Naive thymus-derived CD8-positive, alpha-beta T cell (primary cell): ENCODE results near the gene FMNL1. TPM values are rescaled to one million over a fixed set of nuclear protein-coding genes. Genes with fewer than 3 reads are reported as not detected.

ENCODE experiments used
- ATAC-seq, 2 donors: fragments of 150-1000 bp; cut with Tn5 transposase in 1 of 2; sonication (Bioruptor Pico), chemical (Tn5 transposase) in 1 of 2; 1 replicate in 1 of 2; 2 replicates in 1 of 2; pipeline ENCODE4 v1.10.0; 2021; ENCODE audit warnings: mild to moderate bottlenecking in 2 of 2, moderate library complexity in 2 of 2
- POLR2A ChIA-PET: fragments of 350-600 bp; sonication (Branson Sonifier 250); formaldehyde crosslinking; loops from one replicate; lab custom pipeline; 2021; ENCODE audit warnings: antibody characterized with exemption; lab: Charles Lee
- DNase-seq, 10 donors: peaks; one replicate each; pipeline versions ENCODE4 v3.0.0 to v3.0.0-alpha.2; 2020 to 2022
- H3K27ac Mint-ChIP-seq, 10 donors: one replicate each; pipeline ENCODE4 v1.8.0; 2020 to 2022; ENCODE audit warnings: mild to moderate bottlenecking in 10 of 10, mixed read lengths in 10 of 10, moderate library complexity in 4 of 10, inconsistent platforms in 1 of 10
- H3K27me3 Mint-ChIP-seq, 5 donors: one replicate each; pipeline ENCODE4 v1.8.0; 2021 to 2022; ENCODE audit warnings: mixed read lengths in 5 of 5
- H3K36me3 Mint-ChIP-seq, 3 donors: one replicate each; pipeline ENCODE4 v1.8.0; 2020 to 2022; ENCODE audit warnings: mixed read lengths in 3 of 3, mild to moderate bottlenecking in 2 of 3, inconsistent platforms in 1 of 3
- H3K4me1 Mint-ChIP-seq, 4 donors: one replicate each; pipeline ENCODE4 v1.8.0; 2021 to 2022; ENCODE audit warnings: mixed read lengths in 4 of 4
- H3K4me3 Mint-ChIP-seq, 10 donors: one replicate each; pipeline ENCODE4 v1.8.0; 2020 to 2022; ENCODE audit warnings: mild to moderate bottlenecking in 10 of 10, mixed read lengths in 10 of 10, moderate library complexity in 6 of 10, inconsistent platforms in 1 of 10
- H3K9me3 Mint-ChIP-seq, 9 donors: one replicate each; pipeline ENCODE4 v1.8.0; 2020 to 2022; ENCODE audit warnings: mixed read lengths in 9 of 9, mild to moderate bottlenecking in 3 of 9, inconsistent platforms in 1 of 9, moderate library complexity in 1 of 9
- polyA plus RNA-seq, 3 donors: library from polyadenylated mRNA; unstranded; fragments of 300-500 nt; fragmentation: Illumina TruSeq; gene quantifications; one replicate each; pipeline ENCODE4 v1.2.3, GENCODE V29; 2021
- total RNA-seq, 8 experiments: library from RNA in 2 of 8; stranded (reverse) in 2 of 8; gene quantifications; one replicate each; pipeline ENCODE4 v1.2.3 and lab custom pipeline; 2021 to 2026

The FMNL1 gene
- total and polyA plus RNA-seq, 5 experiments from 2014 or later, result 18.0 to 394 (median 35.5) TPM

DNA sequence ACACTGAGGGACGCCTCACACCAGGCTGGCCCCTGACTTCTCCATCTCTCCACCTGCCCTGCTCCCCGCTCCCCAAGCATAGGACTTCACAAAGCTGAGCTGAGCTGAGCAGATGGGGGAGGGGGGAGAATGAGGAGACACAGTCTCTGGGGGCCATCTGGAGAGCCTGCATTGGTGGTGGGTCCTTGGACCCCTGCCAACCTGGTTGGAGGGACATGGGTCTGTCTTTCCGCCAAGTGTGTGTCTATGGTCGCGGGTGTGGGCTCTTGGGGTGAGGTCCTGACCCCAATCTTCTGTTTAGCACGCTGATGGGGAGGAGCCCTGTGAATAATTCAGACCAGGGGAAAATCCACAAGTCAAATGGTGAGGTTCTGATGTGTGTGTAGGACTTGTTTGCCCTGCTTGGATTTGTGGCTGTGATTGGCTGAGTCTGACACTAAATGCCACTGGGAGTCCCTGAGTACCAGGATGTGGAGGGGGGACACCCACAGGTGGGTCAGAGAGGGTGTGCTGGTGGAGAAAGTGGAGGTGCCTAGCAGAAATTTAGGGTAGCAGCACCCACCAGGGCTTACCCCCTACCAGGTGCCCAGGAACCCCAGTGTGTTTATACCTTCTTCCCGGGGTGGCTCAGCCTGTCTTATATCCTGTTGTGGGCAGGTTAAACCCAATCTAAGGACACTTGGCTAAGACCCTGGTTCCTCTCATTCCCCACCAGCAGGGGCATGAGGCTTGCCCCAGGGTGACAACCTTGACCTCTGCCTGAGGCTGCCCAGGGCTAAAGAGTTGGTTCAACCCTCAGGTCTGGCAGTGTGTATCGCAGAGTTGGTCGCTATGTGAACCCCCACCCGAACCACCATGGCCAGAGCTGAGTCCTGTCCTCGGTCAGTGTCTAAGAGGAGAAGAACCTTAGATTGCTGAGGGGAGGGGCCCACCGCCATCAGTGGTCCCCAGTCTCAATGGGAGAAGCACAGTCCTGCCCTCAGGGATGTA is 2.1 kb downstream of the FMNL1 start:
- peak in 6 of 10 donors; percentile 42 to 62 (median 44) for DNase-seq
- no peaks in the 10 kb centered on the region for H3K27me3 Mint-ChIP-seq
- H3K4me1 Mint-ChIP-seq, result peaks cover 43 to 81% (median 64%) of the 10 kb centered on the region in 4 donors
- peak overlapping the region; percentile 98 to 100 (median 100) for H3K27ac Mint-ChIP-seq
- H3K4me3 Mint-ChIP-seq, result peak overlapping the region; percentile 95 to 100 (median 98)
- H3K9me3 Mint-ChIP-seq, result no peaks in the 10 kb centered on the region
- ATAC-seq, result peak; percentile 6 to 11
- peaks cover 0 to 12% (median 3%) of the 10 kb centered on the region in 3 donors for H3K36me3 Mint-ChIP-seq
- POLR2A ChIA-PET, result interaction anchor here (2.3 to 36.4 kb wide), 7 partner anchors 25 to 161 kb away, joined by 7 to 1514 read pairs (median 37); partner anchors contain the start of genes ACBD4, HEXIM1, HEXIM2 and MAP3K14

DNA sequence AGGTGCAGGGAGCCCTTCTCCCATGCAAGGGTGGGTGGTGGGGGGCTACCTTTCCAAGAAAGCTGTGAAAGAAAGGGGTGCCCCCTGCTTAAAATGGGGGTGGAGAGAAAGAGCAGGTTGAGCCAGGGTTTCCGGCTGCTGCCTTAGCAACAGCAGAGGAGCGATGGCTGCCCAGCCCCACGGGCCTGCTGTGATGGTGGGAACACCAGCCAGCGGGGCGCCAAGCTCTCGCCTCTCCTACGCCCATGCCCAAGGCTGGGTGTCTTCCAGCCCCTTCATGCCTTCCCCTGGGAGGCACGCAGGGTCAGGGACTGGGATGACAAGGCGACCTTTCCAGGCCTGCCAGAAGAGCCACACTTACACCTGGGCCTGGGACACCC is 3.0 kb downstream of the FMNL1 start:
- POLR2A ChIA-PET, result interaction anchor here (2.3 to 36.4 kb wide), 6 partner anchors 24 to 91 kb away, joined by 7 to 1514 read pairs (median 76); partner anchors contain the start of genes ACBD4, HEXIM1, HEXIM2 and MAP3K14
- Mint-ChIP-seq H3K36me3 (peaks cover 0 to 4% (median 2%) of the 10 kb centered on the region in 3 donors), H3K27ac (peak overlapping the region; percentile 98 to 100 (median 100)), H3K4me1 (peaks cover 46 to 81% (median 63%) of the 10 kb centered on the region in 4 donors), H3K9me3 (no peaks in the 10 kb centered on the region), H3K4me3 (peak overlapping the region; percentile 95 to 100 (median 98)), H3K27me3 (no peaks in the 10 kb centered on the region)
- peak in 4 of 10 donors; percentile 36 to 52 (median 39) for DNase-seq
- no peak for ATAC-seq

DNA sequence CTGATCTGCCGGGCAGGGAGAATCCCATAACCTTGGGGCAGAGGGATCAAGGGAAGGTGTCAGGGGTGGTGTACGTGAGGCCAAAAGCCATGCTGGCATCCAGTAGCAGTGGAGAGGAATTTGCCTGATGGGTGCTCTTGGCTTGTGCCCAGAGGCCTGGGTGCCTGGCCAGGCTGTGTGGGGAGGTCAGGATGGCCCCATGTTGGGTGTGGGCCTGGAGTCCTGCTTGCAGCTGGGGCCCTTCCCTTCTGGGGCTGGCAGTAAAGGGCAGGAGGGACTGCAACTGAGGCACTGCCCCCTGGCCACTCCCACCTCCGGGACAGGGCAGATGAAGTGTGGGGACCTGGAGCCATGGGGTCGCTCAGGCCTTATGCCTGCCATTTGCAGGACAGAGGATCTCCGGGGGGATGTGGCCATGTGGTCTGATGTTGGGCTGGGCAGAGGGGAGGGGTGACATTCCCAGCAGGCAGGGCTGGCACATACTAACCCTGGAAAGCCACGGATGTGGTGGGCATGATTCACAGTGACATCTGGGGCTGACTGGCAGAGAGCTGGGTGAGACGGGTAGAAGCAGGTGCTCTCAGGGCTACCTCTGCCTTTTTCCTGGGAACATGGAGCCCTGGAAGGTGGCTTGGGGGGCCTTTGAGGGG is 3.5 kb downstream of the FMNL1 start:
- H3K27me3 Mint-ChIP-seq, result no peaks in the 10 kb centered on the region
- H3K9me3 Mint-ChIP-seq, result no peaks in the 10 kb centered on the region
- DNase-seq (peak in 6 of 10 donors; percentile 45 to 62 (median 48)), ATAC-seq (no peak)
- peak overlapping the region; percentile 98 to 100 (median 100) for H3K27ac Mint-ChIP-seq
- POLR2A ChIA-PET, result interaction anchor here (1.0 to 47.5 kb wide), 13 partner anchors 6 to 185 kb away, joined by 3 to 1514 read pairs (median 9); partner anchors contain the start of genes ACBD4, FMNL1, HEXIM1 and HEXIM2
- peak overlapping the region; percentile 95 to 100 (median 98) for H3K4me3 Mint-ChIP-seq
- H3K36me3 Mint-ChIP-seq, result peaks cover 0 to 2% (median 0%) of the 10 kb centered on the region in 3 donors
- peaks cover 46 to 81% (median 63%) of the 10 kb centered on the region in 4 donors for H3K4me1 Mint-ChIP-seq

DNA sequence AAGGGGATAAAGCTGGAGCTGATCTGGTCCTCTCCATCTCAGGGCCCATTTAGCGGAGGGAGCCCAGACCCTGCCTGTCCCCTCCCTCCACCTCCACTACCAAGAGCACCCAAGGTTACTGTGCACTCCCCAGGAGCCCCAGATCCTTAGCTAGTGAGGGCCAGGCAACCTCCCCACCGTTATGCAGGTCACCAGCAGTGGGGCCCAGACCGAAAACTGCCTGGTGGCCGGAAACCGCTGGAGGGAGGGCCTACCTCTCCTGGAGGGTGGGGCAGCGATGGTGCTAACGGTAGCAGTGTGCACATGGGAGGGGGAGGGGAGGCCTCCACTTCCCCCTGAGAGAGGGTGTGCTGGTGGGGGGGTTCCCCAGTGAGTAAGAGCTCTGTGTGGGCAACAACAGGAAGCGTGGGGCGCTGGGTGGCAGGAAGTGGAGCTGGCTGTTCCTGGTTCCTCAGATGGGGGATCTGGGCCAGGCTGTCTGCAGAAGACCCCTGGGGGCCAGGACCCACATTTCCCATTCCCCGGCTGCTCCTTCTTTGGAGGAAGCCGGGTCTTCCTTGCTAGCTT is 4.4 kb downstream of the FMNL1 start:
- Mint-ChIP-seq H3K9me3 (no peaks in the 10 kb centered on the region), H3K4me3 (peak overlapping the region; percentile 95 to 100 (median 98)), H3K27ac (peak overlapping the region; percentile 98 to 100 (median 100)), H3K27me3 (no peaks in the 10 kb centered on the region), H3K4me1 (peaks cover 46 to 81% (median 64%) of the 10 kb centered on the region in 4 donors), H3K36me3 (peaks cover 0 to 2% (median 0%) of the 10 kb centered on the region in 3 donors)
- ATAC-seq (peak; percentile 63 to 75), DNase-seq (peak; percentile 79 to 98 (median 92))
- POLR2A ChIA-PET, result interaction anchor here (0.5 to 47.5 kb wide), 22 partner anchors 5 to 1006 kb away, joined by 3 to 1514 read pairs (median 5); partner anchors contain the start of genes ACBD4, FMNL1, HEXIM1 and HEXIM2

- Mint-ChIP-seq H3K27ac (peak overlapping the region; percentile 98 to 100 (median 100)), H3K36me3 (peaks cover 0 to 2% (median 0%) of the 10 kb centered on the region in 3 donors), H3K27me3 (no peaks in the 10 kb centered on the region), H3K4me3 (peak overlapping the region; percentile 95 to 100 (median 98)), H3K4me1 (peaks cover 49 to 84% (median 69%) of the 10 kb centered on the region in 4 donors), H3K9me3 (no peaks in the 10 kb centered on the region)
- ATAC-seq (no peak), DNase-seq (no peak)
- POLR2A ChIA-PET, result interaction anchor here (0.5 to 47.5 kb wide), 20 partner anchors 5 to 1006 kb away, joined by 3 to 1514 read pairs (median 6); partner anchors contain the start of genes ACBD4, FMNL1, HEXIM1 and HEXIM2
These were observed 4.9 kb downstream of the FMNL1 start for GRCh38 chr17:45226576-45226975.

DNA sequence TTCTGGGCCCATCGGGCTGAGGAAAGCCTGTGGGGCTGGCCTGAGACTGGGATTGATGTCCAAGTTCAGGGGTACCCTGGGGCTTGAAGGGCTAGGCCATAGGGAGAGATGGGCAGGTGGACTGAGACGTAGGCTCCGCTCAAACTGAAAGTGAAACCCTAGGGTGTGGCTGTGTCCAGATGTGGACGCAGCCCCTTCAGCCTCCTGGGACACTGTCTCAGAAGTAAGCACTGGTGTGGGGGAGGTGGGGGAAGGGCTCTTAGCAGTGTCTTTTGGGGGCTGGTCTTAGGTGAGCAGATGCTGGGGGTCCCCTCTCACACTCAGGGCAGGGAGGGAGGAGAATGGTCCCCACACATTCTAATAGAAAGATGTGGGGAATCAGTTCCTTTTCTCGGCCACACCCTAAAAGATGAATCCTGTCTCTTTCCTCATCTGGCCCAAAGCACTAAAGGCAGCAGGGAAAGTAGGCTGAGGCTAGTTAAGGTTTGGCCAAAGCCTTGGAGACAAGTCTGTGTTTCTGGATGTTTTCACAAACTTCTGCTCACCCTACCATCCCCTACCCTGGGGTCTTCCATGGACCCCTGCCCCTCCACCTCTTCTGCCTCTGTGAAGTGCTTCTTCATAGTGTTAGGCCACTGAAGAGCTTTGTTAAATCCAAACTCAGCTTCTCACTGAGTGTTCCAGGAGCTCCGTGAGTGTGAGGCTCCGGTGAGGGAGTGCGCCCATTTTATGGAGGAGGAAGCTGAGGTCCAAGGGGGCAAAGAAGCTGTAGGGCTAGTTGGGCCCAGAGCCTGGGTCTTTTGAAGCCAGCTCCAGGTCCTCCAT is 5.6 kb downstream of the FMNL1 start:
- POLR2A ChIA-PET, result interaction anchor here (1.4 to 47.5 kb wide), 9 partner anchors 4 to 90 kb away, joined by 3 to 1514 read pairs (median 37); partner anchors contain the start of genes FMNL1, HEXIM1, HEXIM2 and MAP3K14
- peak overlapping the region; percentile 98 to 100 (median 100) for H3K27ac Mint-ChIP-seq
- peak overlapping the region; percentile 95 to 100 (median 98) for H3K4me3 Mint-ChIP-seq
- H3K9me3 Mint-ChIP-seq, result no peaks in the 10 kb centered on the region
- DNase-seq (peak in 1 of 10 donors; percentile 37), ATAC-seq (no peak)
- H3K36me3 Mint-ChIP-seq, result peaks cover 0 to 4% (median 2%) of the 10 kb centered on the region in 3 donors
- peaks cover 56 to 92% (median 76%) of the 10 kb centered on the region in 4 donors for H3K4me1 Mint-ChIP-seq
- no peaks in the 10 kb centered on the region for H3K27me3 Mint-ChIP-seq

- Mint-ChIP-seq H3K27me3 (no peaks in the 10 kb centered on the region), H3K4me1 (peaks cover 60 to 99% (median 83%) of the 10 kb centered on the region in 4 donors), H3K36me3 (peaks cover 0 to 7% (median 0%) of the 10 kb centered on the region in 3 donors), H3K4me3 (peak overlapping the region; percentile 84 to 100 (median 98)), H3K9me3 (no peaks in the 10 kb centered on the region), H3K27ac (peak overlapping the region; percentile 98 to 100 (median 100))
- DNase-seq, result peak in 3 of 10 donors; percentile 3 to 56 (median 36)
- ATAC-seq, result no peak
- POLR2A ChIA-PET, result interaction anchor here (1.1 to 47.5 kb wide), 10 partner anchors 3 to 161 kb away, joined by 3 to 1514 read pairs (median 16); partner anchors contain the start of genes ACBD4, FMNL1, HEXIM1 and HEXIM2
These were observed 6.5 kb downstream of the FMNL1 start for GRCh38 chr17:45227926-45228762.

DNA sequence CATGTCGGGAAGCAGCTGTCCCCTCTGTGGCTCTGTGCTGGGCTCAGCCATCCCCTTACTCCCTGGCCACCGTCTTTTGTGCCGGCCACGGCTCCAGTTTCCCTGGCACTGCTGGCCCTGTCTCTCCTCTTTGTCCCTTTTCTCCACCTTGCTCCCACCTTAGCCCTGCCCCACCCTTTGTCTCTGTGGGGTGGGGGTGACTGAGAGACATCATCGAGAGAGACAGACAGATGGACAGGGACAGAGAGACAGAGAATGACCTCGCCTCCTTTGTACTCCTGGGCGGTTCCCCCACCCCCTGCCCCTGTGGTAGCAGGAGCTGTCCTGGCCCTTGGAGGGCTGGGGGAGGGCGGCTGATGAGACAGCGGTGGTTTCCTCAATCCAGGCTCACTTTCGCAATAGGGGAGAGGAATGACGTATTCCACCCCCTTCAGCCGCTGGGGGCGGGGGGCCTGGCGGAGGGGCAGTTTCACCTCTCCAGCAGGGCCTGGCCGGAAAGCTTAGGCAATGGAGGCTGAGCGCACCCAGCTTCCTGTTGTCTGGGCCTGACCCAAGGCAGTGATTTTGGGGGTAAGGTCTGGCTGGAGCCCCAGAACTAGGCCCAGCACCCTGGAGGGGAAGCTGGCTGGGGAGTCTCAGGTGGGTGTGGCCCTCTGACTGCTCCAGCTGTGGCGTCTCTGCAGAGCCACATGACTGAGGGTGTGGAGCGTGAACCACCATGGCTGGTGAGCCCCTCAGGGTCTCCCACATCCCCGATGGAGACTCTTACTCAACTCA is 7.3 kb downstream of the FMNL1 start:
- peak overlapping the region; percentile 84 to 100 (median 98) for H3K4me3 Mint-ChIP-seq
- no peaks in the 10 kb centered on the region for H3K27me3 Mint-ChIP-seq
- peak overlapping the region; percentile 98 to 100 (median 100) for H3K27ac Mint-ChIP-seq
- H3K36me3 Mint-ChIP-seq, result peaks cover 0 to 14% (median 3%) of the 10 kb centered on the region in 3 donors
- ATAC-seq (peak; percentile 48 to 55), DNase-seq (peak; percentile 63 to 86 (median 77))
- peaks cover 59 to 98% (median 86%) of the 10 kb centered on the region in 4 donors for H3K4me1 Mint-ChIP-seq
- POLR2A ChIA-PET, result interaction anchor here (1.1 to 47.5 kb wide), 12 partner anchors 2 to 160 kb away, joined by 3 to 1514 read pairs (median 12); partner anchors contain the start of genes ACBD4, FMNL1, HEXIM1 and HEXIM2
- no peaks in the 10 kb centered on the region for H3K9me3 Mint-ChIP-seq

- DNase-seq (peak in 1 of 10 donors; percentile 53), ATAC-seq (no peak)
- H3K9me3 Mint-ChIP-seq, result no peaks in the 10 kb centered on the region
- peak overlapping the region; percentile 84 to 100 (median 98) for H3K4me3 Mint-ChIP-seq
- peaks cover 60 to 97% (median 91%) of the 10 kb centered on the region in 4 donors for H3K4me1 Mint-ChIP-seq
- no peaks in the 10 kb centered on the region for H3K27me3 Mint-ChIP-seq
- POLR2A ChIA-PET, result interaction anchor here (0.9 to 47.5 kb wide), 9 partner anchors 1 to 94 kb away, joined by 3 to 1514 read pairs (median 15); partner anchors contain the start of genes ACBD4, FMNL1, HEXIM1 and HEXIM2
- peak overlapping the region; percentile 98 to 100 (median 100) for H3K27ac Mint-ChIP-seq
- peaks cover 0 to 20% (median 3%) of the 10 kb centered on the region in 3 donors for H3K36me3 Mint-ChIP-seq
These were observed 8.2 kb downstream of the FMNL1 start for GRCh38 chr17:45229681-45230409.
